NCI-H1694 (cell line): ENCODE measurements around the gene TRIP13.

ENCODE experiments used
- DNase-seq: peaks from one replicate; lab custom pipeline; 2025; lab: John Stamatoyannopoulos, UW

The TRIP13 gene

DNA sequence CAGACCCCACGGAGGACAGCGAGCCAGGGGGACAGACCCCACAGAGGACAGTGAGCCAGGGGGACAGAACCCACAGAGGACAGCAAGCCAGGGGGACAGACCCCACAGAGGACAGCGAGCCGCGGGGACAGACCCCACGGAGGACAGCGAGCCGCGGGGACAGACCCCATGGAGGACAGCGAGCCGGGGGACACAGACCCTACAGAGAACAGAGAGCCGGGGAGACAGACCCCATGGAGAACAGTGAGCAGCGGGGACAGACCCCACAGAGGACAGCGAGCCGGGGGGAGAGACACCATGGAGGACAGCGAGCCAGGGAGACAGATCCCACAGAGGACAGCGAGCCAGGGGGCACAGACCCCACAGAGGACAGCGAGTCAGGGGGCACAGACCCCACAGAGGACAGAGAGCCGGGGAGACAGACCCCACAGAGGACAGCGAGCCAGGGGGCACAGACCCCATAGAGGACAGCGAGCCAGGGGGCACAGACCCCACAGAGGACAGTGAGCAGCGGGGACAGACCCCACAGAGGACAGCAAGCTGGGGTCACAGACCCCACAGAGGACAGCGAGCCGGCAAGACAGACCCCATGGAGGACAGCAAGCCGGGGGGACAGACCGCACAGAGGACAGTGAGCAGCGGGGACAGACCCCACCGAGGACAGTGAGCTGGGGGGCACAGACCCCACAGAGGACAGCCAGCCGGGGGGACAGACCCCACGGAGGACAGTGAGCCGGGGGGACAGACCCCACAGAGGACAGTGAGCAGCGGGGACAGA, 37.5 kb upstream of the TRIP13 start:
- DNase-seq: no peak

DNA sequence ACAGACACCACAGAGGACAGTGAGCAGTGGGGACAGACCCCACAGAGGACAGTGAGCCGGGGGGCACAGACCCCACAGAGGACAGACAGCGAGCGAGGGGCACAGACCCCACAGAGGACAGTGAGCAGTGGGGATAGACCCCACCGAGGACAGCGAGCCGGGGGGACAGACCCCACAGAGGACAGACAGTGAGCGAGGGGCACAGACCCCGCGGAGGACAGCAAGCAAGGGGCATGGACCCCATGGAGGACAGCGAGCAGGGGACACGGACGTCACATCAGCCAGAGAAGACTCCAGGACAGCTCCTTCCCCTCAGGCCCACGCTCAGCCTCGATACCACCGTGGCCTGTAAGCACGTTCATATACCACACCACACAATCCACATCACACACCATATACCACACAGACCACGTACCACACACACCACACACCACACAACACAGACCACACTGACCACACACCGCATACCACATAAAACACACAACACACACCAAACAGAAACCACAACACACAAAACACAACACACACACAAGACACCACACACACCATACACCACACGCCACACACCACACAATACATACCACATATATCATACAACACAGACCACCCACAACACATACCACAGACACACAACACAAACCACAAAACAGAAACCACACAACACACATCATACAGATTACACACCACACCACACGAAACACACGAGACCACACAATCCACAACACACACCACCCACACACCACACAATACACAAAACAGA, 36.7 kb upstream of the TRIP13 start:
- no peak for DNase-seq

DNA sequence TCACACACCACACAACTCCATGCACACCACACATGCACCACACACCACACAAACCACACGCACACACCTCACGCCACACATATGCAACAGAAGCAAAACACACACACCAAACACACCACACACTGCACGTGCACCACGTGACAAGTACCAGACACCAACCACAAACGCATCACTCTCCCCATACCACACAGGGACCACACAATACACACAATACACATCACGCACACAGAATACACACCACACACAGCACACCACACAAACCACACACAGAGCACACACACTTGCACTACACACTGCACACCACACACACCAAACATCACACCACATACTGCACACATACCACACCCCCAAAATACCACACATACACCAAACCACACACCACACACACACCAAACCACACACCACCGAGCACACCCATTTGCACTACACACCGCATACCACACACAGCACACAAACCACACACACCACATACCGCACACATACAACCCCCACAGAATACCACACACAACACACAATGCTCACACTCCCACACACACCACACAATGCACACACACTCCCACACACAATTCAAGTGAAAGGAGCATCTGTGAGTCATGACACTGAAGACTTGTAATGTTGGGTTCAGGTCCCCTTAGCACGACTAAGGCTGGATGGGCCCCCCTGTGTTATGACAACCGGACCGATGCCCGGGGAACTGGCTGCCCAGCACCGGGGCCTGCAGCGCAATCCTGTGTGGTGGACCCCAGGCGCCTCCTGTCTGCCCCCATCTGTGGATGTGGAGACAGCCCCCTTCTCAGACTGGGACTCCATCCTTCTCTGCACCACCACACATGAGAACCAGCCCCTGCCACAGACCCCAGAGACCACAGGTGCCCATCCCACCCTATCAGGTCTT, 35.9 kb upstream of the TRIP13 start:
- DNase-seq: no peak

DNA sequence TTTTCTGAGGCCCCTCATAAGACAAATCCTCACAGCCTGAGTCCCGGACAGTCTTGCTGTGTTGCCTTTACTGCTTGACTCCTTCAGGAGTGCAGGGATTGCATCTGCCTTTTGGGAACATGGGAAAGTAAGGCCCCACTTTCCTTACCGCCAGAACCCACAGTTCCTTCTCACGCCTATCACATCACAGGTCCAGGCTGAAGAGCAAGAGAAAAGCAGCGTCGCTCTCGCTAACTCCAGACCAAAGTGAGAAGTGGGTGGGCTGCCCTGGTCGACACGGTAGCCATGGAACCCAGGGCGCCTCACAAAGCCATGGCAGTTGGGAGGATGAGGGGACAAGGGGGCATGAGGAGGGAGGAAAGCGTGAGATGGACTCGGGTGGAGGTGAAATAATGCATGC, 34.0 kb upstream of the TRIP13 start:
- no peak for DNase-seq

DNA sequence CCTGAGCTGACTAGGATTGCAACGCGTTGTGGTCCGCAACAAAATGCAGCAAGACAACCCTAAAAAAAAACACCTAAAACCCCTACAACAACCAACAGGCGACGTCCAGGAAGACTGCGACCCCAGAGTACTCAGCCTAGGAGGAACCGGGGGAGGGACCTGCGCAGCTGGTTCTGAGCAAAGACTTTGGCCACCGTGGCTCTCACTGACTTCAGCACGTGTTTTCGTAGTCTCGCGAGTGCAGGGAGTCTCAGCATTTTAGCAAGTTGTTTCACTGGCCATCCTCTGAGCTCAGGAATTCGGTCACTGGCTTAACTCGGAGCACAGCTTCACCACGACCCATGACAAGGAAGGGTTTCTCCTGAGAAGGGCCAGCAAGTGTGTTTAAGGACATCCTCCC, 33.3 kb upstream of the TRIP13 start:
- no peak for DNase-seq

DNA sequence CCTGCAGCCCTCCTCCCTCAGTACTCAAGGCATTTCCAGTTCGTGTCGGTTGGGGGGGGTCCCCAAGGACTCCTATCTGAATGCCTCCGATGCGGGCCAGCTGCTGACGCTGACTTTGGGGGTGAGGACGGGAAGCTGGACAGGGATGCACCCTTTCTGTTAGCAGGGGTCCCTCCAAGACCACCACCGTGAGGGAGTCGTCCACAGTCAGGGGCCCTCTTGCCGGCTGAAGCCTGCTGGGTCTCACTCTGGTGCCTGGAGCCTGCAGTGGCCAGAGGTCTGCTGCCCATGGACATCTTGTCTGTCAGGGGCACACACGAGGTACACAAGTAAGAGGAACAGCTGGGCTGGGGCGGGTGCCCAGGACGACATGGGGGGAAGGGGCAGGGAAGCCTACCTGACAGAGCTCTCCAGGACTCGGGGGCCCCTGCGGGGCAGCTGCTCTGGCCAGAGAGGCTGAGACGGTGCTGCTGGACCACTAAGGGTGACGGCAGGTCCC, 32.8 kb upstream of the TRIP13 start:
- DNase-seq: no peak

DNA sequence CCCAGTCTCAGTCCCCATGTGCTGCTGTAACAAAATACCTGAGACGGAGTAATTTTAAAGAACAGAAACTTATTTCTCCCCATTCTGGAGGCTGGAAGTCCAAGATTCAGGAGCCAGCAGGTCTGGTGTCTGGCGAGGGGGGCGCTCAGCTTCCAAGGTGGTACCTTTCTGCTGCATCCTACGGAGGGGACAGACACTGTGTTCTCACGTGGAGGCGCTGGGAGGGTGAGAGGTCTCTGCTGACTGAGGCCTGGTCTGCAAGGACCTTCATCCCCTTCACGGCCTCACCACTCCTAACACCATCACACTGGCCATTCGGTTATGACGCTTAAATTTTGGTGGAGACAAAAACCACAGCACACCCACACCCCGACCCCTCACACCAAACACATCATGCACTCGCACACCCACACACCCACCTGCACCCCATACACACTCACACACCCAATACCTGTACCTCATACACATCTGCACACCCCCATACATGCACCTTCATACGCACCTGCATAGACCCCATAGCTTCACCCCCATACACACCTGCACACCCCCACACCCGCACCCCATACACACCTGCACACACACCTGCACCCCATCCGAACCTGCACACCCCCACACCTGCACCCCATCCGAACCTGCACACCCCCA, 32.1 kb upstream of the TRIP13 start:
- no peak for DNase-seq

DNA sequence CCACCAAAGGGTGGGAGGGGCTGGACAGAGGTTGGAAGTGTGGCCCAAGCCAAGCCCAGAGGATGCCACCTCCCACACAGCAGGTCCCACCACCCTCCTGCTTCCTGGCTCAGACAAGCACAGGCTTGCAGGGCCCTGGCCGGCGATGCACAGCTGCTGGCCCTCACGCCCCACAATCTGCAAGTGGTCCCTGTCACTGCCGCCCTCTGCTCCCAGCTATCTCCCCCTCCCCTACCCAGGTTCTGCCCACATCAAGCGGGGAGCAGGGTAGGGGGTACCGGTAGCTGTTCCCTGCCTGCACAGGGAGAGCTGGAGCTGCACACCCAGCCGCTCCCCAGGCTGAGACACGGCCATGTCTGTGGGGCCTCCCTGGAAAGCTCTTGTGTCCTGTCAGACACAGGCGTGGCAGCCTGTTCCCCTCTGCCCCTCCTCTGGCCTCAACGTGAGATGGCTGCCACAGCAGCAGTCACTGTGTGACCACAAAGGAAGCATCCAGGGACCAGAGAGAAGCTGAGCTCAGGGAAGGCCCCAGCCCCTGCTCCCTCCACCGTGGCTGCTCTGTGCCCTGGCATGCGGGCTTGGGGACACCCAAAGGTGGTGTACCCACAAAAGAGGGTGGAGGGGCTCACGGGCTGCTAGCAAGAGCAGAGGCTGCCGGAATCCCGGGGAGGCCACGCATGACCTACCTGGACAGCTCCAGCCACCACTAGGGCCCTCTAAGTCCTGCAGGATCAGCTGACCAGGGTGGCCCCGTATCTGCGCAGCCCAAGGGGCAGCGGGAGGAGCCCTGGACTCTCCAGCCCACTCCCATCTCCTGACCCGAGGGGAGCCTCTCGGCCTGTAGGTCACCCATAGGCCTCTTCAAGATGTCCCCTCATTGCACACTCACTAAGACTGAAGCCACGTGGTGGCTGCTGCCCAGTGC, 31.0 kb upstream of the TRIP13 start:
- no peak for DNase-seq

DNA sequence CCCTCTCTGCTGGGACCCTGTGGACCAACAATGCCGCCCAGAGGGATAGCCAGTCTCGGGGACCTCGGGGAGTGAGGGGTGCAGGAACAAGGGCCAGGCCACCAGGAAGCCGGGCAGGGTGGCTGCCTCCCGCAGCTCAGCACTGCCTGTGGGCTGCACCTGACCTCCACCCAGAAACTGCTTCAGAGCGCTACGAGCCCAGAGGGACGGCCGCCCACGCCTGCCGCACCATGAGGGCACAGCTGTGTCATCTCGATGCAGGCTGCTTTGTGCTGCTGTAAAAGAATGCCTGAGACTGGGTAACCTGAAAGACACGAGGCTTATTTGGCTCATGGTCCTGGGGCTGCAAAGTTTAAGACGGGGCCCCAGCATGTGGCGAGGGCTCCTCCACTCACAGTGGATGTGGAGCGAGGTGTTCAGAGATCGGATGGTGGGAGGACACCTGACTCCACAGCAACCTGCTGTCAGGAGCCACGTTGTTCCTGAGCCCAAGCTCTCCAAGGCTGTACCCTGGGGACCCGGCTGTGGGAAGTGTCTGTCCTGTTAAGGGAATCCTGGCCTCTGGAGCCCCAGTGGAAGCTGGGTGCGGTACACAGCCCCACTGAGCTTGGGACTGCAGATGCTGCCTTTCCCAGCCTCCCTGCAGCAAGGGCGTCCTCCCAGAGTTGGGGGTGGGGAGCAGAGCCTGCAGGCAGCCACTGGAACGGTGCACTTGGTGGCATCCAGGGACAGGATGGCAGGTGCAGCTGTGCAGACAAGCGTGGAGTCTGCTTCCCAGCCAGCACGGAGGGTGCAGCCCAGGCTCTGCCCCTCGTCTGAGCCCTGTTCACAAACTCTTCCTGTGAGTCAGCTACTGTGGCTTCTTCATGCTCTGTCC, 30.1 kb upstream of the TRIP13 start:
- peak; percentile 97 for DNase-seq

DNA sequence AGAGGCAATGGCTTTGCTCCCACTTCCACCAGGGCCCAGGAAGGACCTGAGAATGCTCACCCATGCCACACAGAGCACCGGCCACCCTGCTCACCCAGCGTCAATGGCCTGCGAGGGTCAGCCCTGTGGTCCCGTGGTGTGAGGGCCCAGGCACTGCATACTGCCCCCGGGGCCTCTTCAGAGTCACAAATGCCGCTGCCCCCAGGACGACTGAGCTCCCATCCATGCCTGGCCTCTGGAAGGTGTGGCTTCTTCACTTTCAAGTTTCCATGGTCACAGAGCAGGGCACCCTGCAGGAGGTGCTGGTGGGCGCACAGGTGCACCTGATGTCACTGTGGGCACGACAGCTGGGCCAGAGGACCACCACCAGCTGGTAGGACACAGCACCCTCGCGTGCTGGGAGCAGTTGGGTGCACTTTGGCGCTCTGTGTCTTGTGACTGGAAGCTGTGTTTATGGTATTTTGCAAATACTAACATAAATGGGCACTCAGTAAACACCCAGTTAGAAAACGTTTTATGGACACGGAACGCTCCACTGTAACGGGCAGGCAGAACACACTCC, 29.4 kb upstream of the TRIP13 start:
- DNase-seq: peak; percentile 77

DNA sequence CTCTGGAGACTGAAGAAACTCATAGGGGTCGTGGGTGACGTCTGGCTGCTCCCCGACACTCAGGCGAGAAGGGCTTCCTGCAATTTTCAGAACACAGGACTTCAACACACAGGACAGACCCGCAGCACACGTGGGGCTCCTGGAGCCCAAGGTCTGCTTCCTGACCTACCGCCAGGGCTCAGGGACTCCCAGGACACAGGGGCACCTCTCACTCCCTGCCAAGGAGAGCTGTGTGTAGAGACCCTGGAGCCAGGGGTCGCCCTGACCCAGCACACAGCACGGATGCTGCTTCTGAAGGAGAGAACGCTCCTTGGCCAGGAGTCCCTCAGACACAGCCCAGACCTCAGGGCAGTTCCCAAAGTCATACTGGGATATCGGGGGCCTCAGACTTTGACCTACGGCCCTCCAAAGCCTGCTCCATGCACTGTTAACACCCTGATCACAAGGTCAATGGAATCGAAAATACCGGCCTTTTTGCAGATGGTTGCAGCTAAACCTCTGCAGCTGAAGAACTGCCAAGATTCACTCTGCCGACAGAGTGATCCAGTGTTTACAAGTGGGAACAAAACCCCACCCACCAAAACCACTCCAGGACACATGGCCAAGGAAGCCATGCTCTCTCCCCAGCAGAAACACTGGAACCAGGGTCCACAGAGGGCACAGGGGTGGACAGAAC, 28.1 kb upstream of the TRIP13 start:
- no peak for DNase-seq

DNA sequence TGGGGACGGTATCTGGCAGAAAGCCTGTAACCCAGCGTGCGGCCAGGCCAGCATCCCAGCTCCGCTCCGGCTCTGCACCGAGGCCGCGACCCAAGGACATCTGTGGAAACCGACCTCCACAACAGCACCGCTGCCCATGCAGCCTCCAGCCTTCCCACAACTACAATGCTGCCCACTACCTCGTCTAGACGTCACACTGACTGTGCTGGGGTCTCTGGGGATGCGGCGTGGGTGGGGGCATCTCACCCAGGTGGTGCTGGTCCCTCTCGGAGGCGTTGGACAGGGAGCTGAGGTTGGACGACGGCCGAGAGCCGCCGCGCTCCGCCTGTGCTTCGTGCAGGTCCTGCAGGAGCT, 27.5 kb upstream of the TRIP13 start:
- no peak for DNase-seq

DNA sequence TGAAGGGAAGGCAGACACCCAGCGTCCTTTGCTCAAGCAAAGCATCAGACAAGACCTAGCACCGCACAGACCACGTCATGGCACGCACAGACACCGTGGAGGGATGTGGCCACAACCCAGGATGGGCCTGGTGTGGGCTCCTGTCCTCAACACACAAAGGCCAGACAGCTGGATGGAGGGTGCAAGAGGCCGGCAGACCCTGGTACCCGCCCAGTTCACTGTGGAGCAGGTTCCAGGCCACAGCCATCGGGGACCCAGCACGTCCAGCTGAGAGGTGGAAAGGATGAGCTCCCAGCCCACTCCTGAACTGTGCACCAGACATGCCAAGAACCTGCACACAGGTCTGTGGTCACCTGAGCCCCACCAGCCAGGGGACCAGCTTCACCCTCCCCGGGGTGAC, 26.9 kb upstream of the TRIP13 start:
- DNase-seq: no peak

DNA sequence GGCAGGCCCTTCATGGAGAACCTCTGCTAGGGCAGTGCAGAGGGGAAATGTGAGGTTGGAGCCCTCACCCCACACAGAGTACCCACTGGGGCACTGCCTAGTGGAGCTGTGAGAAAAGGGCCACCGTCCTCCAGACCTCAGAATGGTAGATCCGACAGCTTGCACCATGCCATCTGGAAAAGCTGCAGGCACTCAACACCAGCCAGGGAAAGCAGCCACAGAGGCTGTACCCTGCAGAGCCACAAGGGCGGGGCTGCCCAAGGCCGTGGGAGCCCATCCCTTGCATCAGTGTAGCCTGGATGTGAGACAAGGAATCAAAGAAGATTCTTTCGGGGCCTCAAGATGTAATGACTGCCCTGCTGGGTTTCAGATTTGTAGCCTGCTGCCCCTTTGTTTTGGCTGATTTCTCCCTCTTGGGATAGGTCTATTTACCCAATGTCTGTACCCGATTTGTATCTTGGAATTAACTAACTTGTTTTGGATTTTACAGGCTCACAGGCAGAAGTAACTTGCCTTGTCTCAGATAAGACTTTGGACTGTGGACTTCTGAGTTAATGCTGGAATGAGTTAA, 25.3 kb upstream of the TRIP13 start:
- peak; percentile 56 for DNase-seq

DNA sequence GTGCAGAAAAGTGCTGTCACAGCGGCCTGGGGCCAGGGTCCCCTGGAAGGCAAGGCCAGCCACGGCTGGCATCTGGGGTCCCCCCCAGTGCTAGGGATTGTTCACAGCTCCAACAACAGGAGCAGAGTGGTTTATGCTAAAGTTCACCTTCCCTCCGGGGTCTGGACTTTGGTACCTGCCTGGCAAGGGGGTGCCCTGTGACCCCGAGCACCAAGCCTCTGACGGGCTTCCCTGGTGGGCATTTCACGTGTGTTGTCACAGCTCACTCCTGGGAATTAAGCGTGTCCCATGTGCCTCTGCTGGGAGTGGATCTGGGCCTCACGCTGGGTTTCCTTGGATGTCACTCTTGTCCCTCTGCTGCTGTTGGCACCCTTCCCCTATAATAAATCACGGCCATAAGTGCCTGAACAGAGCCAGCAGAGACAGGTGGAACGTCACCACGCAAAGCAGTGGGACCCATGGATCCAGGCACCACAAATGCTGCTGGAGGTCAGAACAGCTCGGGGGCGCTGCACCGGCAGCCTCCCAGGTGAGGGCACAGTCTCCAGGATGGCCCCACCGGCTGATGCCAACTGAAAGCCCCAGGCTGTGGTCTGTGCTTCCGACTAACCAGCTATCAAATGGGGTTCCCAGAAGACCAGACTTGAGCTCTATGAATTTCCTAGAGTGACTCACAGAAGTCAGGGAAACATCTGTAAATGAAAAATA, 24.1 kb upstream of the TRIP13 start:
- no peak for DNase-seq

DNA sequence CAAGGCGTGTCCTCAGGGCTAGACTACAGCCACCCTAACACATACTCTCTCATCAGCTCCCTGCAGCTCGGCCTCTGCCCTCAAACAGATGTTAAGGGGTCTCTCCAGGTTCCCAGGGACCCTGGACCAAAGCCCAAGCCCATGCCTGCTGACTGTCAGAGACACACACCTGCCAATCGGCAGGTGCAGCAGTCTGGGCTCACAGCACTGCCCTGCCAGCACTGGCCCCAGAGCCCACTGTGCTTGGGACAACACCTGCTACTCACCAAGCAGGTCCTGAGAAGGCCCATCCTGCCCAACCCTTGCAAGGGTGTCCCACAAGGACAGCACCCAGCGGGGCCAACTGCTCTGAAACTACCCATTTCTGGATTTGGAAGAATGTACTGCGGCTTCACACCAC, 21.7 kb upstream of the TRIP13 start:
- DNase-seq: no peak

DNA sequence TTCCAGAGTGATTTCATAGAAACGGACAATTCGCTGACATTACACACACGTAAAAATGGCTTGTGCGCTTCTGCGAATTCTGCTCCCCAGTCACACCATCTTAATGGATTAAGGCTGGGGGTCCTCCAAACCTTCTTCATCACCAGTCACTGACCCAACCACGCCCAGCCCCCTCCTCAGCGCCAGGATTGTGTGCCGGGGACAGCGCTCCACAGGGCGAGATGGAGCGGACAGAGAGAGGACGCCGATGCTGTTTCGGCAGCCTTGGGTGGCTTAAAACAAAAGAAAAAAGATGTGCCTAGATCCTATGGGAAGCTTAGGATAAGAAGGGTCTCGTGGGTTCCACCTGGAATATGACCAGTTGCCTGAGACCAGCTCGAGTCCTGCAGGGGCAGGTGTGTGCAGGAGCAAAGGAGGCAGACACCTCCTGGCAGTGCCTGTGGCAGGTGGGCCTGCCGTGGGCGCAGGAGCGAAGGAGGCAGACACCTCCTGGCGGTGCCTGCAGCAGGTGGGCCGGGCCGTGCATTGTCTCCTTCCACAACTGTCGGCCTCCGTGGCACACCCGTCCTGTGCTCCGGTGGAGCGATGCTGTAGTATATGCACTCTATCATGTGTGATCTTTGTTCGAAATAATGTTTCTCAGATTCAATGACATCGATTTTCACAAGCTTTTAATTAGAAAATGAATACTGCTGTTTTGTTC, 20.9 kb upstream of the TRIP13 start:
- no peak for DNase-seq
